ENCODE measurements around the gene TUBB3.

The TUBB3 gene

GRCh38 chr16:89892055-89892630 is 31.0 kb upstream of the TUBB3 start:
- peaks cover 74% of the 10 kb centered on the region for H3K36me3 ChIP-seq (ENCODE audit: insufficient read depth, low read depth, low read length)
- H3K9ac ChIP-seq (ENCODE audit: low read depth, low read length): no peak overlapping the region
- no peaks in the 10 kb centered on the region for H3K27me3 ChIP-seq (ENCODE audit: insufficient read depth, low read length)
- no peaks in the 10 kb centered on the region for H3K4me1 ChIP-seq (ENCODE audit: insufficient read depth, low read length)
- H3K4me3 ChIP-seq (ENCODE audit: low read length): no peak overlapping the region
- H3K9me3 ChIP-seq (ENCODE audit: insufficient read depth, low read depth, low read length): no peaks in the 10 kb centered on the region
- no peak overlapping the region for H3K27ac ChIP-seq (ENCODE audit: low read length)

GRCh38 chr16:89892635-89893034 is 30.5 kb upstream of the TUBB3 start:
- peaks cover 74% of the 10 kb centered on the region for H3K36me3 ChIP-seq (ENCODE audit: insufficient read depth, low read depth, low read length)
- H3K9ac ChIP-seq (ENCODE audit: low read depth, low read length): no peak overlapping the region
- H3K9me3 ChIP-seq (ENCODE audit: insufficient read depth, low read depth, low read length): no peaks in the 10 kb centered on the region
- no peaks in the 10 kb centered on the region for H3K4me1 ChIP-seq (ENCODE audit: insufficient read depth, low read length)
- no peak overlapping the region for H3K4me3 ChIP-seq (ENCODE audit: low read length)
- no peak overlapping the region for H3K27ac ChIP-seq (ENCODE audit: low read length)
- H3K27me3 ChIP-seq (ENCODE audit: insufficient read depth, low read length): no peaks in the 10 kb centered on the region

- Histone ChIP-seq H3K27me3 (ENCODE audit: insufficient read depth, low read length) (no peaks in the 10 kb centered on the region), H3K9ac (ENCODE audit: low read depth, low read length) (no peak overlapping the region), H3K4me1 (ENCODE audit: insufficient read depth, low read length) (no peaks in the 10 kb centered on the region), H3K4me3 (ENCODE audit: low read length) (no peak overlapping the region), H3K27ac (ENCODE audit: low read length) (no peak overlapping the region), H3K36me3 (ENCODE audit: insufficient read depth, low read depth, low read length) (peaks cover 76% of the 10 kb centered on the region), H3K9me3 (ENCODE audit: insufficient read depth, low read depth, low read length) (no peaks in the 10 kb centered on the region)
These were observed 29.2 kb upstream of the TUBB3 start for GRCh38 chr16:89893642-89894548.

- H3K4me1 ChIP-seq (ENCODE audit: insufficient read depth, low read length): no peaks in the 10 kb centered on the region
- H3K9ac ChIP-seq (ENCODE audit: low read depth, low read length): no peak overlapping the region
- no peaks in the 10 kb centered on the region for H3K27me3 ChIP-seq (ENCODE audit: insufficient read depth, low read length)
- no peak overlapping the region for H3K4me3 ChIP-seq (ENCODE audit: low read length)
- H3K36me3 ChIP-seq (ENCODE audit: insufficient read depth, low read depth, low read length): peaks cover 81% of the 10 kb centered on the region
- H3K27ac ChIP-seq (ENCODE audit: low read length): no peak overlapping the region
- no peaks in the 10 kb centered on the region for H3K9me3 ChIP-seq (ENCODE audit: insufficient read depth, low read depth, low read length)
These were observed 27.5 kb upstream of the TUBB3 start for GRCh38 chr16:89895482-89896250.

DNA sequence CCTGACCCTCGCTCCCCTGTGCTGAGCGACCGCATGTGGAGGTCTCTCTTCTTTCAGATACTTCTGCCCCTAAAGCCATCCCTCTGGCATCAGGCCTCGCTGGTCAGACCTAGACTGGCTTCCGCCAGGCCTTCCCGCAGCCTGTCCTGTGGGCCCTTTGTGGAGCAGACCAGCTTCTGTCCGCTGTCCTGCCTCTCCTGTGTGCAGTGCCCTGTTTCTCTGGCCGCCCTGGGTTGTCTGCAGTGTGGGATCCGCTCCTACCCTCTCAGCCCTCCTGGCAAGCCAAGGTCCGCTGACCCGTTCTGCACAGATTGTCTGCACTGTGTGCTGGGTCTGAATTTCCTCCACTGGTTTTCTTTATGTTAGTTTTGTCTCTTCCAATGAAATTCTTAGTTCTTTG is 25.9 kb upstream of the TUBB3 start:
- peaks cover 72% of the 10 kb centered on the region for H3K36me3 ChIP-seq (ENCODE audit: insufficient read depth, low read depth, low read length)
- H3K27ac ChIP-seq (ENCODE audit: low read length): no peak overlapping the region
- H3K4me1 ChIP-seq (ENCODE audit: insufficient read depth, low read length): no peaks in the 10 kb centered on the region
- no peak overlapping the region for H3K9ac ChIP-seq (ENCODE audit: low read depth, low read length)
- H3K9me3 ChIP-seq (ENCODE audit: insufficient read depth, low read depth, low read length): no peaks in the 10 kb centered on the region
- no peaks in the 10 kb centered on the region for H3K27me3 ChIP-seq (ENCODE audit: insufficient read depth, low read length)
- no peak overlapping the region for H3K4me3 ChIP-seq (ENCODE audit: low read length)

- H3K27ac ChIP-seq (ENCODE audit: low read length): no peak overlapping the region
- H3K36me3 ChIP-seq (ENCODE audit: insufficient read depth, low read depth, low read length): peaks cover 61% of the 10 kb centered on the region
- no peak overlapping the region for H3K4me3 ChIP-seq (ENCODE audit: low read length)
- no peaks in the 10 kb centered on the region for H3K27me3 ChIP-seq (ENCODE audit: insufficient read depth, low read length)
- H3K9ac ChIP-seq (ENCODE audit: low read depth, low read length): no peak overlapping the region
- H3K4me1 ChIP-seq (ENCODE audit: insufficient read depth, low read length): no peaks in the 10 kb centered on the region
- no peaks in the 10 kb centered on the region for H3K9me3 ChIP-seq (ENCODE audit: insufficient read depth, low read depth, low read length)
These were observed 24.8 kb upstream of the TUBB3 start for GRCh38 chr16:89898201-89898967.

DNA sequence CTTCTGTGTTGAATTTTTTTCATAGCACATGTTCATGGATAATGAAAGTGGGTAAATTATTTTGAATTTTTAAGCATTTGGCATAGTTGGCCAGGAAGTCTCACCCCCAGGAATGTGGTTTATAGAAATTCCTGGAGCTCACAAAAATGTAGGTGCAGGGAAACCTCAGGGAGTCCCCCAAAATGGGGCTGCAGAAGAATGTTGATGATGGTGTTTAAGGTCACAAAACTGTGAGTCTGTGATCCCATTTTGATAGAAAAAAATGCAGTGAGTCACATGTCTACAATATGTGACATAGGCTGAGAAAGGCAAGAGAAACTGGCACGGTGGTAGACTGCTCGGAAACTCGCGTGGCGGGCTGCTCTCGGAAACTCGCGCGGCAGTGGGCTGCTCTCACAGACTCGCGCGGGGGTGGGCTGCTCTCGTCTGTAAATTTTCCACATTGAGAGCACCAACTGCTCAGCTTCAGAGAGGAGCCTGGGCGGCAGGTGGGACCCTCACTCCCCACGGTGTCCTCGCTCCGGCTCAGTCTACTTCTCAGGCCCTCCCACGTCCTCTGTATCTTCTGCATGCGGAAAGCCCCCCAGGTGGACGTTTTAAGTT is 23.2 kb upstream of the TUBB3 start:
- no peaks in the 10 kb centered on the region for H3K9me3 ChIP-seq (ENCODE audit: insufficient read depth, low read depth, low read length)
- H3K27me3 ChIP-seq (ENCODE audit: insufficient read depth, low read length): no peaks in the 10 kb centered on the region
- H3K4me3 ChIP-seq (ENCODE audit: low read length): no peak overlapping the region
- no peak overlapping the region for H3K27ac ChIP-seq (ENCODE audit: low read length)
- no peaks in the 10 kb centered on the region for H3K4me1 ChIP-seq (ENCODE audit: insufficient read depth, low read length)
- no peak overlapping the region for H3K9ac ChIP-seq (ENCODE audit: low read depth, low read length)
- peaks cover 54% of the 10 kb centered on the region for H3K36me3 ChIP-seq (ENCODE audit: insufficient read depth, low read depth, low read length)

DNA sequence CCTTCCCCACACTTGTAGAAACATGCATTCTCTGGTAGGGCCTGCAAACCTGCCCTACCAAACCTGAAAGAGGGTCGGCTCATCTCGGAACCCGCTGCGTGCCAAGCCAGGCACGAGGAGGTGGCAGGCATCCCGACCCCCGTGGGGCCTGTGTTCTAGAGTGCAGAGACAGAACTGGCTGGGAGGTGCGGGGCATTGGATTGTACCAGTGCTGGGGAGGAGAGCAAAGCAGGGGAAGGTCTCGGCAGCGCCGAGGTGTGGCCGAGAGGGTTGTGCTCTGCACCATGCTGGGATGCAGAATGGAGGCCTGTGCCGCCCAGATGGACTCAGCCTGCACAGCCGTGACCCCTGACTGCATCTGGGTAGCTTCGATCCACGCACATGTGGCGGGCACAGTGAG is 22.3 kb upstream of the TUBB3 start:
- Histone ChIP-seq H3K36me3 (ENCODE audit: insufficient read depth, low read depth, low read length) (peaks cover 51% of the 10 kb centered on the region), H3K27ac (ENCODE audit: low read length) (no peak overlapping the region), H3K9me3 (ENCODE audit: insufficient read depth, low read depth, low read length) (no peaks in the 10 kb centered on the region), H3K27me3 (ENCODE audit: insufficient read depth, low read length) (no peaks in the 10 kb centered on the region), H3K4me3 (ENCODE audit: low read length) (no peak overlapping the region), H3K4me1 (ENCODE audit: insufficient read depth, low read length) (no peaks in the 10 kb centered on the region), H3K9ac (ENCODE audit: low read depth, low read length) (no peak overlapping the region)

- Histone ChIP-seq H3K9me3 (ENCODE audit: insufficient read depth, low read depth, low read length) (peaks cover 7% of the 10 kb centered on the region), H3K27ac (ENCODE audit: low read length) (no peak overlapping the region), H3K4me3 (ENCODE audit: low read length) (no peak overlapping the region), H3K27me3 (ENCODE audit: insufficient read depth, low read length) (no peaks in the 10 kb centered on the region), H3K4me1 (ENCODE audit: insufficient read depth, low read length) (no peaks in the 10 kb centered on the region), H3K36me3 (ENCODE audit: insufficient read depth, low read depth, low read length) (peaks cover 49% of the 10 kb centered on the region), H3K9ac (ENCODE audit: low read depth, low read length) (no peak overlapping the region)
These were observed 20.2 kb upstream of the TUBB3 start for GRCh38 chr16:89902980-89903379.

GRCh38 chr16:89903908-89904515 is 19.1 kb upstream of the TUBB3 start:
- Histone ChIP-seq H3K36me3 (ENCODE audit: insufficient read depth, low read depth, low read length) (peaks cover 46% of the 10 kb centered on the region), H3K4me3 (ENCODE audit: low read length) (no peak overlapping the region), H3K4me1 (ENCODE audit: insufficient read depth, low read length) (no peaks in the 10 kb centered on the region), H3K27me3 (ENCODE audit: insufficient read depth, low read length) (no peaks in the 10 kb centered on the region), H3K9ac (ENCODE audit: low read depth, low read length) (no peak overlapping the region), H3K9me3 (ENCODE audit: insufficient read depth, low read depth, low read length) (peaks cover 11% of the 10 kb centered on the region), H3K27ac (ENCODE audit: low read length) (no peak overlapping the region)
